ENCODE measurements around the gene GUCA2A.

GRCh38 chr1:42140191-42140590 lies 24.4 kb downstream of the GUCA2A start:
- TF ChIP-seq CTCF (IDR thresholded peaks at IDR 0.05) (no peak), POLR2A (IDR thresholded peaks at IDR 0.05) (no peak)
